Natural killer cell treated with Interleukin-12 subunit alpha and Interleukin-12 subunit beta and Interleukin-15 and Interleukin-18, amount 100 ng/mL, for 72 hours (primary cell): ENCODE results near the gene TMEM240. TPM values are rescaled to one million over a fixed set of nuclear protein-coding genes. Genes with fewer than 3 reads are reported as not detected.
"Not testable (repeated sequence)": the region's sequence is repeated elsewhere in the genome, so short reads cannot be mapped to it uniquely, and the experiment has no call there.

Source experiments
- ATAC-seq, 2 donors: fragments of 150-1000 bp; cut with Tn5 transposase in 1 of 2; sonication (Bioruptor Pico), chemical (Tn5 transposase) in 1 of 2; 2 replicates each; pipeline ENCODE4 v1.10.0; 2021
- DNase-seq: peaks from one replicate; pipeline ENCODE4 v3.0.0; 2022; ENCODE audit warnings: low spot score
- H3K27ac Mint-ChIP-seq, 2 donors: 1 replicate in 1 of 2; 2 replicates in 1 of 2; pipeline ENCODE4 v1.8.0; 2022; ENCODE audit warnings: mixed read lengths in 2 of 2, mild to moderate bottlenecking in 1 of 2, moderate library complexity in 1 of 2
- H3K27me3 Mint-ChIP-seq, 2 donors: 1 replicate in 1 of 2; 2 replicates in 1 of 2; pipeline ENCODE4 v1.8.0; 2022; ENCODE audit warnings: mixed read lengths in 2 of 2
- H3K36me3 Mint-ChIP-seq: one replicate; pipeline ENCODE4 v1.8.0; 2022; ENCODE audit warnings: mixed read lengths
- H3K4me1 Mint-ChIP-seq, 2 donors: 1 replicate in 1 of 2; 2 replicates in 1 of 2; pipeline ENCODE4 v1.8.0; 2022; ENCODE audit warnings: low read depth in 2 of 2, mixed read lengths in 2 of 2, mild to moderate bottlenecking in 1 of 2
- H3K4me3 Mint-ChIP-seq: one replicate; pipeline ENCODE4 v1.8.0; 2022; ENCODE audit warnings: mixed read lengths
- H3K9me3 Mint-ChIP-seq: 2 replicates; pipeline ENCODE4 v1.8.0; 2022; ENCODE audit warnings: mixed read lengths
- total RNA-seq, 2 donors: library from RNA; stranded (reverse); gene quantifications; one replicate each; pipeline ENCODE4 v1.2.3, GENCODE V29; 2022

TMEM240 gene
- total RNA-seq, 2 donors from 2014 or later: 1.6 TPM; not detected in 1

- ATAC-seq: peak in 1 of 2 donors; percentile 5
- Mint-ChIP-seq H3K9me3 (no peaks in the 10 kb centered on the region), H3K36me3 (no peaks in the 10 kb centered on the region), H3K27me3 (no peaks in the 10 kb centered on the region), H3K4me1 (peaks cover 0 to 5% of the 10 kb centered on the region in 2 donors), H3K4me3 (no peak overlapping the region), H3K27ac (no peak overlapping the region)
- no peak for DNase-seq
Measured at GRCh38 chr1:1517973-1518620, 22.3 kb downstream of the TMEM240 start.

DNA sequence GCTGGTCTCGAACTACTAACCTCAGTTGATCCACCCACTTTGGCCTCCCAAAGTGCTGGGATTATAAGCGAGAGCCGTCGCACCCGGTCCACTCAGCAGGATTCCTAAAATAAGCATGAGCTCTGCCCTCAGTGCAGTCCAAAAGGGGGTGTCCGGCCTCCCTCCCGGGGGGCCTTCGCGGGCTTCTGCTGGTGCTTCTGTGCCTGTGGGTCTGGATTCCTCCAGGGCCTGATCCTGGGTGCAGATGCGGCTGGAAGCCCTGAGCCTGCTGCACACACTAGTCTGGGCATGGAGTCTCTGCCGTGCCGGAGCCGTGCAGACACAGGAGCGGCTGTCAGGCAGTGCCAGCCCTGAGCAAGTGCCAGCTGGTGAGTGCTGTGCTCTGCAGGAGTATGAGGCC, 23.5 kb downstream of the TMEM240 start:
- H3K36me3 Mint-ChIP-seq, H3K27ac Mint-ChIP-seq, H3K4me1 Mint-ChIP-seq, H3K27me3 Mint-ChIP-seq, H3K9me3 Mint-ChIP-seq, DNase-seq, ATAC-seq, H3K4me3 Mint-ChIP-seq: not testable (repeated sequence)

GRCh38 chr1:1514376-1514775, 26.0 kb downstream of the TMEM240 start:
- H3K27ac Mint-ChIP-seq, H3K9me3 Mint-ChIP-seq, H3K36me3 Mint-ChIP-seq, H3K27me3 Mint-ChIP-seq, DNase-seq, ATAC-seq, H3K4me3 Mint-ChIP-seq: not testable (repeated sequence)
- peaks cover 8 to 13% of the 10 kb centered on the region in 2 donors for H3K4me1 Mint-ChIP-seq

- Mint-ChIP-seq H3K4me3 (peak overlapping the region; percentile 74), H3K4me1 (peaks cover 8 to 13% of the 10 kb centered on the region in 2 donors)
- H3K36me3 Mint-ChIP-seq, DNase-seq, ATAC-seq, H3K9me3 Mint-ChIP-seq, H3K27ac Mint-ChIP-seq, H3K27me3 Mint-ChIP-seq: not testable (repeated sequence)
Measured at GRCh38 chr1:1513675-1514074, 26.7 kb downstream of the TMEM240 start.

GRCh38 chr1:1512425-1512824, 28.0 kb downstream of the TMEM240 start:
- H3K36me3 Mint-ChIP-seq, DNase-seq, H3K27me3 Mint-ChIP-seq, H3K9me3 Mint-ChIP-seq: not testable (repeated sequence)
- H3K27ac Mint-ChIP-seq: peak overlapping the region in 1 of 2 donors; percentile 94
- peak; percentile 7 to 39 for ATAC-seq
- H3K4me3 Mint-ChIP-seq: peak overlapping the region; percentile 69
- H3K4me1 Mint-ChIP-seq: peaks cover 8 to 15% of the 10 kb centered on the region in 2 donors

DNA sequence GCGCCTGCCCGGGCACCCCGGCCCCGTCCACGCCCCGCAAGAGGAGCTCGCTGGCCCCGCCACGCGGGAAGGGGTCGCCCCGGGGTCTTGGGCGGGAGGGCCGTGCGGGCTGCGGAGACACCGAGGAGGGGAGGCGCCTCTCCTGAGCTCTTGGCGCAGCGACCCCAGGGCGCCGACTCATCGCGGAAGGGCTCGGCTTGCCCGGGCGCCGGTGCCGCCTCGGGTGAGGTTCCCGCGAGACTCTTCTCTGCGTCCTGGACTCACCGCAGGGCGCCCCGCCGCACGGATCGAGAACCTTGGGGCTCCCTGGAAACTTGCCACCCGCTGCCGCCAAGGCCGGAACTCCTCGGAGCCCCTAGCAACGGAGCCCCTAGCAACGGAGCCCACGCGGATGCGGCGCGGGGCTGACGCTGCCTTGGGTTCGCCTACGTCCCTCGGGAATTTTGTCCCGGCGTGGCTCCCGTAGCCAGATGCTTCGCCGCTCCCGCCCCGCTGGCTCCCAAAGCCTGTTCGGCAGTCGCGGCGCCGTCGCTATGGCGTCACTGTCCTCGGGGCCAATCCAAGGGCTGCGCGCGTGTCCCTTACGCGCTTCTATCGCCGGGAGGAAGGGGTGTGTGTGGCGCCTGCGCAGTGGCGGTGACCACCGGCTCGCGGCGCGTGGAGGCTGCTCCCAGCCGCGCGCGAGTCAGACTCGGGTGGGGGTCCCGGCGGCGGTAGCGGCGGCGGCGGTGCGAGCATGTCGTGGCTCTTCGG, 28.7 kb downstream of the TMEM240 start, which contains the start of gene ATAD3A:
ATAD3A (plus strand) TSS at position 630 of the 753 bp plus-strand sequence; CDS start at position 737, 107 bp downstream.
- peak; percentile 96 to 98 for ATAC-seq
- H3K4me3 Mint-ChIP-seq: peak within 1 kb of the TSS; percentile 99
- H3K27ac Mint-ChIP-seq: peak within 1 kb of the TSS; percentile 93 to 94
- no peaks in the 10 kb centered on the region for H3K27me3 Mint-ChIP-seq
- H3K36me3 Mint-ChIP-seq: no peaks in the 10 kb centered on the region
- H3K4me1 Mint-ChIP-seq: peaks cover 12 to 19% of the 10 kb centered on the region in 2 donors
- no peaks in the 10 kb centered on the region for H3K9me3 Mint-ChIP-seq
- peak; percentile 99 for DNase-seq

DNA sequence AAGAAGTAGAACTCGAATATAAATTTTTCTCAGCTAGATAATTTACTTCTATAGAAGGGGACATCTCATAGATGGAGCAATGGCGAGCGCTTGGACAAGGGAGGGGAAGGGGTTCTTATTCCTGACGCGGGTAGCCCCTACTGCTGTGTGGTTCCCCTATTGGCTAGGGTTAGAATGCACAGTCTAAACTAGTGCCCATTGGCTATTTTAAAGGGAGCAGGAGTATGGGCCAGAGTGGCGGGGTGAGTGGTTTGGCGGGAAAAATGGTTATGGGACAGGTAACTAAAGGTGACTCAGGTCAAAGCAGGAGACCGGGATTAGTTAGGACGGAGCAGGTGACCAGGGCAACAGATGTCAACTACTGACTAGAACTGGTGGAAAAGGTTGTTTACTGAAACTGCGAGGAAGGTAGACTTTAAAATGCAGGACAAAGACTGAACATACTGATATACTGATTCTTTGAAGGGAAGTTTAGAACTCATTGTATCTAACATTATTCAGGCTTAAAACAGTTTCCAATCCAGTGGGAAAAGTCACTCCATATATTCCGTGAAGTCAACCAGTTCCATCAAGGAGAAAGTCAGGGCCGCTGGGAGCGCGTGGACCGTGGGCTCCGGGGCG, 29.4 kb downstream of the TMEM240 start:
- no peak for DNase-seq

DNA sequence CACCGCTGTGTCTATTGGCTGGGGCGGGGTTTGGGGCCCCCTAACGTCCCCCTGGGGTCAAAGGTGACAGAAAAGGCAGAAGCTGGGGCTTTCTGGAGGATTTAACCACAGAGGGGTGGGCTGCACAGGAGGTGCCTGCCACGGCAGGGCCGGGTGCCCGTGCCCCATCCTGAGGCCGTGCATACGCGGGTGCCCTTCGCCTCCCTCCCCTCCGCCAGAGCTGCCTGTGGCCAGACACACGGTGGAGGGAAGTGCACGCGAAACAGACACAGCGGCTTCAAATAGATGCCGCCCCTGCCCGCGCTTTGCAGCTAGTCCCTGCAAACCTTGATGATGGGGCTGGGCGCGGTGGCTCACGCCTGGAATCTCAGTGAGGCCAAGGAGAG, 31.0 kb downstream of the TMEM240 start:
- not testable (repeated sequence) for ATAC-seq, H3K9me3 Mint-ChIP-seq, H3K36me3 Mint-ChIP-seq, H3K27me3 Mint-ChIP-seq, H3K4me3 Mint-ChIP-seq, DNase-seq, H3K27ac Mint-ChIP-seq
- H3K4me1 Mint-ChIP-seq: peaks cover 25 to 26% of the 10 kb centered on the region in 2 donors

More for the DNA sequence above, 29.4 kb downstream of the TMEM240 start:
- H3K9me3 Mint-ChIP-seq: no peaks in the 10 kb centered on the region
- ATAC-seq: no peak
- peak overlapping the region; percentile 99 for H3K4me3 Mint-ChIP-seq
- H3K36me3 Mint-ChIP-seq: no peaks in the 10 kb centered on the region
- H3K27ac Mint-ChIP-seq: peak overlapping the region; percentile 93 to 94
- no peaks in the 10 kb centered on the region for H3K27me3 Mint-ChIP-seq
- peaks cover 12 to 19% of the 10 kb centered on the region in 2 donors for H3K4me1 Mint-ChIP-seq

DNA sequence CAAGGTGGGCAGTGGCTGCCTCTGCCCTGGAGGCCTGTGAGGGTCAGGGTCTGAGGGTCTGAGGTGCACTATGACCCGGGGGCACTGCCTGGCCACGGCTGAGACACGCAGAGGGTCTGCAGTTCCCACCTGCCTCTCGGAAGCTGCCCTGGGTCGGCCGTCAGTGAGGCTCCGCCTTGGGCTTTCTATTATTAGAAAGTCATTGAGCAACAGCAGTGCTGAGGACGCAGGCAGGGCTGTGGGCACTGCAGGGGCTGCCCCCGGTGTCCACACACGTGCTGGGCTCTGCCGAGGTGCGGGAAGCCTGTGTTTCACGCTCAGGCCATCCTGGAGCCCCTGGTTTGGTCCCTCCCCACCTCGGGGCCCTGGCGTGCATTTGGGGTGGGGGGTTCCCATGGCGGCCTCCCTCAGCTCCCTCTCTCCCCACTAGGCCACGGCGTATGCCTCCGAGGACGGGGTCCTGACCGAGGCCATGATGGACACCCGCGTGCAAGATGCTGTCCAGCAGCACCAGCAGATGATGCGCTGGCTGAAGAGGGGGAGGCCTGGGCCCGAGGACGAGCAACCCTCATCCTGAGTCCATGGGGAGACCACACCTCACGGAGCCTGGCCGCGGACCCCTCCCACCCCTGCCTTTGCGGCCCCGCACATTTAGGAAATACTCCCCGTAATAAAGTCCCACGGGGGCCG, 31.5 kb downstream of the TMEM240 start:
- not testable (repeated sequence) for H3K9me3 Mint-ChIP-seq, H3K4me3 Mint-ChIP-seq, H3K27me3 Mint-ChIP-seq, H3K36me3 Mint-ChIP-seq, ATAC-seq, H3K27ac Mint-ChIP-seq, DNase-seq
- peaks cover 25 to 26% of the 10 kb centered on the region in 2 donors for H3K4me1 Mint-ChIP-seq

- no peak overlapping the region for H3K4me3 Mint-ChIP-seq
- no peak for ATAC-seq
Measured at GRCh38 chr1:1507305-1507704, 33.1 kb downstream of the TMEM240 start.

GRCh38 chr1:1505801-1506200, 34.6 kb downstream of the TMEM240 start:
- not testable (repeated sequence) for H3K36me3 Mint-ChIP-seq, DNase-seq, ATAC-seq, H3K27me3 Mint-ChIP-seq, H3K9me3 Mint-ChIP-seq
- H3K4me3 Mint-ChIP-seq: peak overlapping the region; percentile 82
- H3K4me1 Mint-ChIP-seq: peaks cover 16 to 21% of the 10 kb centered on the region in 2 donors
- peak overlapping the region; percentile 77 to 82 for H3K27ac Mint-ChIP-seq

More at GRCh38 chr1:1507305-1507704, 33.1 kb downstream of the TMEM240 start:
- Mint-ChIP-seq H3K27ac (peak overlapping the region; percentile 39 to 50), H3K9me3 (no peaks in the 10 kb centered on the region), H3K36me3 (no peaks in the 10 kb centered on the region), H3K4me1 (peaks cover 22 to 26% of the 10 kb centered on the region in 2 donors), H3K27me3 (no peaks in the 10 kb centered on the region)
- no peak for DNase-seq

- ATAC-seq: peak; percentile 75 to 87
- H3K27ac Mint-ChIP-seq: peak overlapping the region; percentile 77 to 82
- not testable (repeated sequence) for DNase-seq, H3K9me3 Mint-ChIP-seq, H3K36me3 Mint-ChIP-seq, H3K27me3 Mint-ChIP-seq
- peak overlapping the region; percentile 82 for H3K4me3 Mint-ChIP-seq
- H3K4me1 Mint-ChIP-seq: peaks cover 15 to 18% of the 10 kb centered on the region in 2 donors
Measured at GRCh38 chr1:1505366-1505798, 35.0 kb downstream of the TMEM240 start.

DNA sequence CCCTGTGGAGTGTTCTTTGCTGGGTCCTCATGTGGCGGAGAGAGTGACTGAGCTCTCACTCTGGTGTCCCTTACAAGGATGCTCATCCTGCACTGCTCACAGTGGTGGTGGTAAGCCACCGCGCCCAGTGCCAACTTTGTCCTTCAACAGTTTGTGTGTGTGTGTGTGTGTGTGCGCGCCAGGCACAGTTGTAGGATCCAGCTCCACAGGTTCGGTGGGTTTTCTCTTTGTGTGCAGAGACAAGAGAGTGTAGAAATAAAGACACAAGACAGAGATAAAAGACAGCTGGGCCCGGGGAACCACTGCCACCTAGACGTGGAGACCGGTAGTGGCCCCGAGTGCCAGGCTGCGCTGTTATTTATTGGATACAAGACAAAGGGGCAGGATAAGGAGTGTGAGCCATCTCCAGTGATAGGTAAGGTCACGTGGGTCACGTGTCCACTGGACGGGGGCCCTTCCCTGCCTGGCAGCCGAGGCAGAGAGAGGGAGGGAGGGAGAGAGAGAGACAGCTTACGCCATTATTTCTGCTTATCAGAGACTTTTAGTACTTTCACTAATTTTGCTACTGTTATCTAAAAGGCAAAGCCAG, 35.6 kb downstream of the TMEM240 start:
- H3K36me3 Mint-ChIP-seq, DNase-seq, H3K27me3 Mint-ChIP-seq, H3K9me3 Mint-ChIP-seq: not testable (repeated sequence)
- peak; percentile 53 to 72 for ATAC-seq
- H3K4me1 Mint-ChIP-seq: peaks cover 15 to 18% of the 10 kb centered on the region in 2 donors
- peak overlapping the region; percentile 77 to 82 for H3K27ac Mint-ChIP-seq
- peak overlapping the region; percentile 82 for H3K4me3 Mint-ChIP-seq
